Kidney (tissue), 14 donors: ENCODE measurements around the gene PARP14. TPM values are rescaled to one million over a fixed set of nuclear protein-coding genes. Genes with fewer than 3 reads are reported as not detected.

Experiments used
- DNase-seq, 5 donors: peaks; one replicate each; pipeline ENCODE4 v3.0.0-alpha.2; 2013 to 2020
- FAIRE-seq: peaks from 2 replicates; lab custom pipeline; 2012; peaks lifted over from hg19 to GRCh38; lab: Jason Lieb, UNC
- H3K27ac ChIP-seq, 2 donors: one replicate each; pipeline ENCODE4 v1.7.0; 2013; ENCODE audit warnings: low read depth in 2 of 2, low read length in 2 of 2, inconsistent platforms in 1 of 2
- H3K27me3 ChIP-seq: one replicate; pipeline ENCODE4 v1.7.1; 2013; ENCODE audit warnings: low read length, inconsistent platforms; ENCODE audit not compliant: control insufficient read depth, insufficient read depth
- H3K36me3 ChIP-seq, 3 donors: one replicate each; pipeline versions ENCODE4 v1.7.0 to v1.7.1; 2013; ENCODE audit warnings: low read length in 3 of 3, control low read depth in 1 of 3, inconsistent platforms in 1 of 3; ENCODE audit not compliant: insufficient read depth in 3 of 3, control insufficient read depth in 2 of 3
- H3K4me1 ChIP-seq, 3 donors: one replicate each; pipeline versions ENCODE4 v1.7.0 to v1.7.1; 2013; ENCODE audit warnings: low read length in 3 of 3, inconsistent platforms in 1 of 3, low read depth in 1 of 3; ENCODE audit not compliant: control insufficient read depth in 2 of 3, insufficient read depth in 2 of 3
- H3K4me3 ChIP-seq, 3 donors: one replicate each; pipeline versions ENCODE4 v1.7.0 to v1.8.1; 2013; ENCODE audit warnings: low read length in 3 of 3, control low read depth in 1 of 3, inconsistent platforms in 1 of 3
- H3K9ac ChIP-seq, 3 donors: one replicate each; pipeline versions ENCODE4 v1.7.0 to v1.7.1; 2013; ENCODE audit warnings: low read length in 3 of 3, control low read depth in 1 of 3, inconsistent platforms in 1 of 3
- H3K9me3 ChIP-seq, 3 donors: one replicate each; pipeline versions ENCODE4 v1.7.0 to v1.7.1; 2013; ENCODE audit warnings: low read length in 3 of 3, control low read depth in 1 of 3, inconsistent platforms in 1 of 3; ENCODE audit not compliant: control insufficient read depth in 2 of 3, insufficient read depth in 1 of 3
- intact Hi-C: fragments of 100-400 bp; cut with DNase I; formaldehyde crosslinking; loops from one replicate; pipeline ENCODE4 v1.11.1; 2022
- polyA plus RNA-seq: library from polyadenylated mRNA; stranded (reverse); fragments of 350-450 nt; fragmentation: Illumina TruSeq; extraction: RNeasy Lipid Tissue Mini Kit (QIAGEN cat#74804); gene quantifications from one replicate; pipeline ENCODE4 v1.2.3, GENCODE V29; 2014; ENCODE audit warnings: low read depth, low replicate concordance; ENCODE audit not compliant: insufficient read depth
- total RNA-seq: library from RNA; stranded (reverse); fragmentation: NEBNext Ultra II Directional; extraction: Animal tissue kit (Norgen Biotek cat#: 25700); gene quantifications from one replicate; pipeline ENCODE4 v1.2.1, GENCODE V29; 2021
- TF ChIP-seq, protein P1 (sequence below): IDR thresholded peaks from 3 replicates; pipeline ENCODE4 v1.5.1; 2012; ENCODE audit warnings: mild to moderate bottlenecking, moderate library complexity, borderline replicate concordance; ENCODE audit not compliant: insufficient read depth; ENCODE audit errors: extremely low read depth
- donor health status: control.
- donor health status: control.
- donor health status: control.
- donor health status: control.
- donor health status: control.
- donor health status: DM: yes; HTN: yes; CAD: no.
- donor health status: Normal renal cell carcinoma (clear cell type).

PARP14 gene
- total and polyA plus RNA-seq, 2 donors from 2014 or later, result 14.9 to 64.0 TPM

GRCh38 chr3:122660297-122660974, 20.2 kb upstream of the PARP14 start:
- no peaks in the 10 kb centered on the region for H3K36me3 ChIP-seq
- FAIRE-seq, result no peak
- TF ChIP-seq, protein P1, sequence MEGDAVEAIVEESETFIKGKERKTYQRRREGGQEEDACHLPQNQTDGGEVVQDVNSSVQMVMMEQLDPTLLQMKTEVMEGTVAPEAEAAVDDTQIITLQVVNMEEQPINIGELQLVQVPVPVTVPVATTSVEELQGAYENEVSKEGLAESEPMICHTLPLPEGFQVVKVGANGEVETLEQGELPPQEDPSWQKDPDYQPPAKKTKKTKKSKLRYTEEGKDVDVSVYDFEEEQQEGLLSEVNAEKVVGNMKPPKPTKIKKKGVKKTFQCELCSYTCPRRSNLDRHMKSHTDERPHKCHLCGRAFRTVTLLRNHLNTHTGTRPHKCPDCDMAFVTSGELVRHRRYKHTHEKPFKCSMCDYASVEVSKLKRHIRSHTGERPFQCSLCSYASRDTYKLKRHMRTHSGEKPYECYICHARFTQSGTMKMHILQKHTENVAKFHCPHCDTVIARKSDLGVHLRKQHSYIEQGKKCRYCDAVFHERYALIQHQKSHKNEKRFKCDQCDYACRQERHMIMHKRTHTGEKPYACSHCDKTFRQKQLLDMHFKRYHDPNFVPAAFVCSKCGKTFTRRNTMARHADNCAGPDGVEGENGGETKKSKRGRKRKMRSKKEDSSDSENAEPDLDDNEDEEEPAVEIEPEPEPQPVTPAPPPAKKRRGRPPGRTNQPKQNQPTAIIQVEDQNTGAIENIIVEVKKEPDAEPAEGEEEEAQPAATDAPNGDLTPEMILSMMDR, result no peak
- no peak overlapping the region for H3K9ac ChIP-seq
- H3K9me3 ChIP-seq, result no peaks in the 10 kb centered on the region
- intact Hi-C loops, result no loop called here
- no peak for DNase-seq
- H3K4me3 ChIP-seq, result no peak overlapping the region
- no peaks in the 10 kb centered on the region for H3K27me3 ChIP-seq
- no peaks in the 10 kb centered on the region for H3K4me1 ChIP-seq
- no peak overlapping the region for H3K27ac ChIP-seq

DNA sequence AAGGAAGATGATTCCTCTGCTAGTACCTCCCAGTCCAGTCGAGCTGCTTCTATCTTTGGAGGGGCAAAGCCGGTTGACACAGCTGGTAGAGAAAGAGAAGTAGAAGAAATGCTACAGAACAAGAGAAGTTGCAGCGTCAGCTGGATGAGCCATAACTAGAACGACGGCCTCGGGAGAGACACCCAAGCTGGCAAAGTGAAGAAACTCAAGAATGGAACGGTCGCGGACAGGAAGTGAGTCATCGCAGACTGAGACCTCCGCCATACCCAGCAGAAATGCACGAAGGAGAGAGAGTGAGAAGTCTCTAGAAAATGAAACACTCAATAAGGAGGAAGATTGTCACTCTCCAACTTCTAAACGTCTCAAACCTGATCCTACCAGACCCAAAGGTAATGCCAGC, 19.0 kb upstream of the PARP14 start:
- DNase-seq (no peak), FAIRE-seq (no peak)
- Histone ChIP-seq H3K27me3 (no peaks in the 10 kb centered on the region), H3K4me3 (no peak overlapping the region), H3K36me3 (no peaks in the 10 kb centered on the region), H3K9me3 (no peaks in the 10 kb centered on the region), H3K9ac (no peak overlapping the region), H3K4me1 (no peaks in the 10 kb centered on the region), H3K27ac (no peak overlapping the region)
- TF ChIP-seq, protein P1, result no peak
- intact Hi-C loops, result no loop called here

DNA sequence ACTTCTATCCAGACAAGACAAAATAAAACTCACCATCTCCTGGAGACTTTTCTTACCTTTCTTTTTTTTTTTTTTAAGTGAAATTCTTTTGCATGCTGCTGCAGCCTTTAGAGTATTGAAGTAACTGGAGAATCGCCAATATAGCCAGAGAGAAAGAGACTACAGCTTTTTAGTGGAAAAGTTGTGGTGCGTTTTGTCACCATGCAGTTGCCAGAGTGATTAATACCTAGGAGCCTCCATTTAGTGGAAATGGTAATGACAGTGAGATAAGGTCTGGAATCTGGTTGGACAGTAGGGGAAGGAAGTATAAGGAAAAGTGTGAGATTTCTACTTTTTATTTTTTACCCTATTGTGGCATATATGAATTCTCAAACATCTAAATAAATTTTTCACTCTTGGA, 18.1 kb upstream of the PARP14 start:
- Histone ChIP-seq H3K9ac (no peak overlapping the region), H3K27me3 (no peaks in the 10 kb centered on the region), H3K4me1 (no peaks in the 10 kb centered on the region), H3K4me3 (no peak overlapping the region), H3K27ac (no peak overlapping the region), H3K36me3 (no peaks in the 10 kb centered on the region), H3K9me3 (no peaks in the 10 kb centered on the region)
- FAIRE-seq (no peak), DNase-seq (no peak)
- TF ChIP-seq, protein P1, result no peak
- intact Hi-C loops, result no loop called here
